Erythroblast (primary cell): ENCODE results near the gene KRTAP6-3.

Experiments used
- GATA1 ChIP-seq: IDR thresholded peaks from 2 replicates; pipeline ENCODE4 v1.6.1; 2011; ENCODE audit warnings: low read depth, mild to moderate bottlenecking, control low read depth, low read length, moderate library complexity
- POLR2A ChIP-seq: IDR thresholded peaks from 2 replicates; pipeline ENCODE4 v1.6.1; 2011; ENCODE audit warnings: mild to moderate bottlenecking, low read length

DNA sequence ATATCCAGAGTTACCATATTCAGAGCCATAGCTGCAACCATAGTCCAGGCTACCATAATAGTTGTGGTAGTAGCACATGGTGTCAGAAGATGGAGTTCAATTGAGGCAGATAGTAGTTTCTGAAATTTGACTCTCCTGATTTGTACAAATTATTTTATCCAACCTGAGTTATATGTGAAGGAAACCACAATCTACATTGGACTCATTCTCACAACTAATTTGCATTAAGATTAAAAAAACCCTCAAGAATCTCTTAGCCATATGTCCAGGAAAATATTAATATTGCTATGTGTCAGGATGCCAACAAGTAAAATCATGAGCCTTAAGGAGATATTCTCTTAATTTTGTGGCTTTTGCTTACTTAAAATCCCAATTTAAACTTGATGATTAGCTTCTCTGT lies 1.9 kb upstream of the KRTAP6-3 start, which contains the start of gene KRTAP22-2:
- TF ChIP-seq POLR2A (no peak), GATA1 (no peak)
